Activated T-helper 1 cell treated with Interleukin-2 at 50 U/mL for 16 hours (primary cell): ENCODE results near the gene ARMC9.
"Not testable (repeated sequence)": the region's sequence is repeated elsewhere in the genome, so short reads cannot be mapped to it uniquely, and the experiment has no call there.

Experiments used
- DNase-seq: peaks from one replicate; pipeline ENCODE4 v3.0.0-alpha.2; 2020; ENCODE audit warnings: low read depth

ARMC9 gene

DNA sequence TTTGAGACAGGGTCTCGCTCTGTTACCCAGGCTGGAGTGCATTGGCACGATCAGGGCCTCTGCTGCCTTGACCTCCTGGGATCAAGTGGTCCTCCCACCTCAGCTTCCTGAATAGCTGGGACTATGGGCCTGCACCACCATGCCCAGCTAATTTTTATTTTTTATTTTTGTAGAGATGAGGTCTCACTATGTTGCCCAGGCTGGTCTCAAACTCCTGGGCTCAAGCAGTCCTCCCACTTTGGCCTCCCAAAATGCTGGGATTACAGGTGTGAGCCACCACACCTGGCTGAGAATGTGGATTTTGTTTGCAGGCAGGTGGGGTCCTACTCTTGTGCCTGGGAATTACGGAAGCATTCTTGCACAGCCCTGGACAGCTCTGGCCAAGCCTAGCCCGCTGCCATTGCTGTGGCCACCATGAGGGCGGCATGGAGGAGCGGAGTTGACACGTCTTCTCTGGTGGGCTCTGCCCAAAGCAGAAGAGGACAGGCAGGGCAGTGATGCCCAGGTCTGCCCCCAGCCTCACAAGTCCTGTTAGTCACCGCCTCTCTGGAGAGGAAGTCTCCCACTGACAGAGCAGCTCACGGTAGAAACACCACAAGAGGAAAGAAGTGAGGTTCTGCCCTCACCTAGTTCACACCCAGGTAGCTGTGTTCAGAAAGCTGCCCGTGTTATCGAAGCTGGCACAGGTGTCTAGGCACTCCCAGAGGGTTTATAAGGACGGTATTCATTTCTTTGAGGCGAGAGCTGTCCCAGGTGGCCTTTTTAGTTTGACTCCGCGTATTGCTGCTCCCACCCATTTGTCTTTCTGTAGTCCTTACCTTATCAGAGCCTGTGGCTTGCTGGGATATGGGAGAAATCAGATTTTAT is 46.2 kb downstream of the ARMC9 start:
- DNase-seq = no peak

DNA sequence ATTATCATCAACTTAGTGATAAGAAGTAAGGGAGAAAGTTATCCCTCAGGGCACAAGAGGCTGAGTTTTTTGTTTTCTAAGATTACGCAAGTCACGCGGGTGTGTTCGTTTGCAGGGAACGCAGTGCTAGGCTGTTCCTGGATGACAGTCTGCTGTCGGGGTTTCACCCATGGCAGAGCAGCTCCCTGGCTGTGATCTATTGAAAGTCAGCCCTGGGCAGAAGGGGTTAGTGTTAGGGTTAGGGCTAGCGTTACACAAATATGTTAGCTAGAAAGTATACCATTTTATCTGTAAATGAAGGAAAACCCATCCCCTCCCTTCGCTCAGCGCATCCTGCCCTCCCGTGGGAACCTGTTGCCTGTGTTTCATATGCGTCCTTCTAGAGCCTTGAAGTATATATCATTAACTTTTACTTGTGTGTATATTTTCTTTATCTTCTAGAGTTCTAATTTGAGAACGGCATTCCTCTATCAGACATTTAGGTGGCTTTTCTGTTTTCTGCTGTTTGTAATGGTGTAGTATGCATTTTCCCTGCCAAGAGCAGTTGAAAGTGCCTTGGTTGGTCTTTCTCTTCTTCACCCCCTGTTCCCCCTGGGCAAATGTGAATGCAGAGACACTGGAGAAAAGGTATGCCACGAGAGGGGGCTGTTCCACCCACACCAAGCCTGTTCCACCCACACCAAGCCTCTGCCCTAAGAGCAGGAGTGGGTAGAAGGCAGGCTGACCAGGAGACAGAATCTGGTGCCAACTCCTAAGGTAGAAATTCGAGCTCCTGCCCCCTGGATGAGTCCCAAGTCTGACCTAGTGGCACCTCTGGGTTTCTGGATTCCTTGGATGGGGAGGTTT is 47.0 kb downstream of the ARMC9 start:
- no peak for DNase-seq

- no peak for DNase-seq
Observed at GRCh38 chr2:231246171-231246842, 47.9 kb downstream of the ARMC9 start.

- no peak for DNase-seq
Observed at GRCh38 chr2:231250146-231250545, 51.7 kb downstream of the ARMC9 start.

DNA sequence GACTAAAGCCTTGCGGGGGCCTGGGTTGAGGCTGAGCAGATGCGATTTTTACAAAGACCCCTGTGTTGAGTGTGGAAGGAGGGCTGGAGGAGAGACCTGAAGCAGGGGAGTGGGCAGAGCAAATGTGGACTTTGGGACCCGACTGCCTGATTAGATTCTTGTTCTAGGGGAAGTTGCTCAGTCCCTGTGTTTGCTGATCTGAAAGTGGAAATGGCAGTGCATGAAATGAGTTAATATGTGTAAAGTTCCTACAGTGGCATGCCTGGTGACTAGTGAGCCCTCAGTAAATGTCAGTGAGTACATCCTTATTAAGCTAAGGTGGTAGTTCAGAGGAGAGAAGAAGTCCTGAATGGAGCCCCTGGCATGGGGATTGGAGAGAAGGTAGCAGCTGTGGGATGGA is 52.3 kb downstream of the ARMC9 start:
- DNase-seq = no peak

- DNase-seq = not testable (repeated sequence)
Observed at GRCh38 chr2:231253292-231253691, 54.9 kb downstream of the ARMC9 start.

DNA sequence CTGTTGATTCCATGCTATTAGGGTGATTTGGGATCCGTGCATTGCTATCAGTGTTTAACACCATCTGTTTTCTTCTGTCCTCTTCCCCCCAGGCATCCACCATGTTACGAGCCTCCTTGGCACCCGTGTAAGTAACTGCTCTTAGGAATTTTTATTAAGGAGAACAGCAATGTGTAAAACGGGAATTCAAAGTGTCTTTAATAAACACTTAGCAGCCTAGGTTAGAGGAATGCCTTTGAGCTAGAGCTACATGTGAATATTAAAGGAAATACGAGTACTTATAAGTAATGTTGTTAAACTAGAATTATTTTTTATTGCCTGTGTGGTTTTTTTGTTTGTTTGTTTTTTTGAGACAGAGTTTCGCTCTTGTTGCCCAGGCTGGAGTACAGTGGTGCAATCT is 58.1 kb downstream of the ARMC9 start:
- DNase-seq = no peak

DNA sequence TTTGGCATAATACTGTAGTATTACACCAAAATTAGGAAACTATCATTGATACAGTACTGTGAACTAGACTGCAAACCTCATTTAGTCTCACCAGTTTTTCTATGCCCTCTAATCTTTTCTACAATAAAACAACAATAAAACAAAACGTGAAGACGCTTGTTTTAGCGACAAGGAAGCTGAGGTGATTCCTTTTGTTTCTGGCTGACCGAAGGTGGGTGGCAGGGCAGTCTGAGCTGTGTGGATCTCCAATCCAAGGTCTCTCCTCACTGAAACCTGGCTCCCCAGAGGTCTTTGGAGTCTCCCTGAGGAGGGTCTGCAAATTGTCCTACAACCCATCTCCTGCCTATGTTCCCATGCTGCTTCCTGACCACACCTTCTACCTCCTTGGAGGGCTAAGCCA is 59.3 kb downstream of the ARMC9 start:
- no peak for DNase-seq

DNA sequence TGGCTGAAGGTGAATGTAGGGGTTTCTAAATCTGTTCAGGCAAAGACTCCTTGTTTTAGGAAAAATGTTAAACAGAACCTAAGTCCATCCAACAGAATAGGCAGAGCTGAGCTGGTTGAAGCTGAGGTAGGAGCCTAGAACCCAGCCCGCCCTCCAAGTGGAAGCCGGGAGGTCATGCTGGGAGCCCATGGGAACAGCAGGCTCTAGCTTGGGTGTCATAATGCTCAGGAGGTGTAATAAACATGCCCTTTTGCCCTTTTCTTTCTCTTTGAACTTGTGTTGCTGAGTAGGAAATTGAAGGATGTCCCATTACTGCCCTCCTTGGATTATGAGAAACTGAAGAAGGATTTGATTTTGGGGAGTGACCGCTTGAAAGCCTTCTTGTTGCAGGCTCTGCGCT is 60.3 kb downstream of the ARMC9 start:
- no peak for DNase-seq

DNA sequence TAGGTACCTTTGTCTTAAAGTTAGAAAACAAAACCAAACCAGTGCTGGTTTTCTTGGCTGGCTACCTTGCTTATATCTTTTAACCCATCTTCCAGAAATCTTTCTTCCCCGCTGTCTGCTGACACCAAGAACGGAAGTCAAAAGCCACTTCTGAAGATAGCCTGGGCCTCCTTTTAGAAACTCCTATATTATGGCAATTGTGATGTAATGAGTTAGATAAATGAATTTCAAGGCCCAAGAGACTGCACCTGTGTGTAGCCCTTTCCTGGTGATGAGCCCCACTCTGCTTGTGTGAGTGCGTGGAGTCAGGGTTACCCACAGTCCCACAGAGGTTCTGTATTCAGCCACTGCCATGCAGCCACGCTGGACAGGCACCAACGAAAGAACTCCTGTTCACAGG is 60.7 kb downstream of the ARMC9 start:
- no peak for DNase-seq

- no peak for DNase-seq
Observed at GRCh38 chr2:231260442-231261208, 62.2 kb downstream of the ARMC9 start.

DNA sequence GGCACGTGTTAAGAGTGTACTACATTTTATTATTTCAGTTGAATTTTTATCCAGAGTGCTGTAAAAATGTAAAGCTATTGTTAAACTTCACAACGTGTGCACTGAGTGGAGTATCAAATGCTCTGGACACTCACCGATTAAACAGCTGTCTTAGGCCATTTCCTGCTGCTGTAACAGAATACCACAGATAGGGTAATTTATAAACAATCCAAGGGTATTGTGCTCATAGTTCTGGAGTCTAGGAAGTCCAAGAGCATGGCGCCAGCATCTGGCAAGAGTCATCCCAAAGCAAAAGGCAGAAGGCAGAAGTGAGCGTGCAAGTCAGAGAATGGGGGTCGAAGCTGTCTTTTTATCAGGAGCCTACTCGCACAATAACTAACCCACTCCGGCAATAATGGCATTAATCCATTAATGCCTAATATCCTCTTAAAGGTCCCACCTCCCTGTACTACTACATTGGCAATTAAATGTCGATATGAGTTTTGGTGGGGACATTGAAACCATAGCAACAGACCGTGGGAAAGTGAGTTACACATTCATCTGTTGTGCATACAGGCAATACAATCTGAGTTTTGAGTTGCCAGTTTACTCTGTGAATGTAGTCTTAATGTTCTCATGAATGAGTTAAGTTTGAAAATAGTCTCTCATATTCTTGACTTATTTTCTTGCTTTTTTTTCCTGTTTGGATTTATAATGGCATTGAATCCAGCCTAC is 64.8 kb downstream of the ARMC9 start:
- no peak for DNase-seq

DNA sequence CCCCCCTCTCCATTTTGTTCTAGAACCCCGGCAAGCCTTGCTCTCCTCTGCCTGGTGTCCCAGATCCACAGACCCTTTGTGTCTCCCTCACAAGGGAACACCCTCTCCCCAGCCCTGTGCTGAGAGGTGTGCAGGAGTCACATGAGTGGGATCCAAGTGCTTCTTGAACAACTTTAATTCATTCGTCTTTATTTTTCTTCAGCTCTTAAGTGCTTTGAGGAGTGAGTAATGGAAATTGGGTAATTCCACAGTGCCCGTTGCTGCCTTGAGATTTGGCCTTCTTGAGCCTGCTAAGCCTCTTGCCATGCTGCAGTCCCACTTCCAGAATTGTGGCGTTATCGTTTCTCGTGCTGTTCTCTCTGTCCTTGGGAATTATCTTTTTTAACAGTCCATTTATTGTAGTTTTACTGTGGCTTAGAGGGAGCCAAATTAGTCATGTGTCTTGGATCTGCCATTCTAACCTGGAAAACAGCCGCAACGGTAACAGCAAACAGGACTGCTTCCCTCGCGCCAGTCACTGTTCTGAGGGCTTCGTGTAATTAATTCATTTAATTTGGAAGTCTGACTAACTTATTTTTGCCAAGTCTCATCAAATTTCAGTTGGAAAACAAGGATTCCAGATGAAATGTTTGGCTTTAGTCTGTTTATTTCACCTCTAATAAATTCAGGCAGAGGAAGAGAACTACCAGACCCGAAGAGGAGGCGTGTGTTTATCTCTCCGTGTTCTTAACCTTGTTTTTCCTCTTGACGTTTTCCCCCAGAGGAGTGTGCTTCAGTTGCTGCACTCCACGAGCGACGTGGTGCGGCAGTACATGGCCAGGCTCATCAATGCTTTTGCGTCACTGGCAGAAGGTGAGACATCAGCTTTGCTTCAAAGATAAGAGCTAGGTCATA is 72.0 kb downstream of the ARMC9 start:
- no peak for DNase-seq

DNA sequence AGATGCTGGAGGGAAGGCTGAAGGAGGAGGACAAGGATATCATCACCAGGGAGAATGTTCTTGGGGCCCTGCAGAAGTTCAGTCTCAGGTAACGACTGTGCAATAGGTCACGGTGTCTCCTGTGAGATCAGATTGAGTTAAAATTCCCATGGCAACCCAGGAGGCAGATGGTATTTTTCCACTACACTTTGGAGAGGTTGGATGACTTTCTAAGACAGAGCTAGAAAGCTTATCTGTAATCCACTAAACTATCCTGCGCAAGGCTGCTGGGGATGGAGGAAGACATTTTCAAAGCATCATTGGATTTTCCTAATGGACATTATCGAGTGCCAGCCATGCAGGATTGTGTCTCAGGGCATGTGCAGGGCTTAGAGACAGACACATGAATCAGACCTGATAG is 74.6 kb downstream of the ARMC9 start:
- DNase-seq = no peak

DNA sequence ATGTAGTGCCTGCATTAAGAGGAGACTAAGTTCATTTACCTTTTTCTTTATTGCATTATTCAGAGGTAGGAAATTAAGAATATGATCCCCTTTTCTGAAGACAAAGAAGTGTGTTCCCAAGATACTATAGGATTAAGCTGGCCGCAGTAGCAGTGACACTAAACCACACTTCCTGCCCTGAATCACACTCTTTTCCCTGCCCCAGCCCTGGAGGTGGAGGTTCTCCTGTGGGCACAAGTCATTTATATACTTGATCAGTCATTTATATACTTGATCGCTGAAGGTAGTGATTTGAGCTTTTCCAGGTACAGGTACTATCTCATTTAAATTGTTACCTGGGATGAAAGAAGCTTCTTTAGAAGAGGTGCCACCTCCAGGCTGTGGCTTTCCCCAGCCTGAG is 78.6 kb downstream of the ARMC9 start:
- no peak for DNase-seq

DNA sequence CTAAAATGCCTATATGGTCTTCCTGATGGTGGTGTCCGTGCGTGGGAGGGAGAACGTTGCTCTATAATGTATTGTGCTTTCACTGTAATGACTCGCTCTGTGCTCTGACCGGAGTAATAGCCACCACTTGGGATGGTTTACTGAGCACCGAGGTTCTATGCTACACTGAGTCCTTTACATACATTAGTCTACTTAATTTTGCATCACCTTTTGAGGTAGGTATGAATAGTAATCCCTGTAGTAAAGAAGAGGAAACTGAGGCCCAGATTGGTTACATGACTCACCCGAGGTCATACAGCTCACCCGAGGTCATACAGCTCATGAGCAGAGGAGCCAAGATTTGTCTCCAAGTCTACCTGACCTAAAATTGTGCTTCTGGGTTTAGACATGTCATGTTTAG is 79.5 kb downstream of the ARMC9 start:
- DNase-seq = no peak

GRCh38 chr2:231278868-231279267 is 80.4 kb downstream of the ARMC9 start:
- no peak for DNase-seq

- DNase-seq = no peak
Observed at GRCh38 chr2:231280846-231281245, 82.4 kb downstream of the ARMC9 start.

GRCh38 chr2:231284296-231284695 is 85.9 kb downstream of the ARMC9 start:
- DNase-seq = no peak

GRCh38 chr2:231286964-231287363 is 88.5 kb downstream of the ARMC9 start:
- DNase-seq = no peak
